ENCODE data around the gene GNPTG.
A peak's percentile ranks its signal among the peaks of the same experiment; 100 is the strongest.

Gene GNPTG

DNA sequence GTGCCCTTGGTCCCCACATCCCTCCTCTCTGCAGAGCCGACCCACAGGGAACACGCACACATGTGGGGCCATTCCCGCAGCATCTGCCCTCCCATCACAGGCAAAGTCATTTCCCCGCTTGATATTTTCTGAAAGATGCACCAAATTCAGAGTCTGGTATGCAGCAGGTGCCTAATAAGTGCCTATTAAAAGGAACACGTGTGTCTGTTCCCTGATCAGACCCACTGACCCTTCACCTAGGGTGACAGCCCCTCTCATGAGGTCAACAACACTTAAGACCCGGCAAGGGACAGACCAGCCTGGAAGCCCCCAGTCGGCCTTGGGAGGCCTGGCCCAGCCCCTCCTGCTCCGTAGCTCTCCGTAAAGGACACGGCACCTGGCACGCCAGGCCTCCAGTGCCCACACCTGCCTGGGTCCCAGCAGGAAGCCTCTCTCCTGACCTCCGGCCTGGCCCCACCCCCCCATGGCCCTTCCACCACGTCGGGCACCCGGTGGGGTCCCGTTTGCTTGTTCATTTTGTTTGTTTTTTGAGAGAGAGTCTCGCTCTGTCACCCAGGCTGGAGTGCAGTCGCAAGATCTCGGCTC is 42.7 kb downstream of the GNPTG start:
- DNase-seq (ENCODE audit: low read depth in 2 of 2), result no peak

DNA sequence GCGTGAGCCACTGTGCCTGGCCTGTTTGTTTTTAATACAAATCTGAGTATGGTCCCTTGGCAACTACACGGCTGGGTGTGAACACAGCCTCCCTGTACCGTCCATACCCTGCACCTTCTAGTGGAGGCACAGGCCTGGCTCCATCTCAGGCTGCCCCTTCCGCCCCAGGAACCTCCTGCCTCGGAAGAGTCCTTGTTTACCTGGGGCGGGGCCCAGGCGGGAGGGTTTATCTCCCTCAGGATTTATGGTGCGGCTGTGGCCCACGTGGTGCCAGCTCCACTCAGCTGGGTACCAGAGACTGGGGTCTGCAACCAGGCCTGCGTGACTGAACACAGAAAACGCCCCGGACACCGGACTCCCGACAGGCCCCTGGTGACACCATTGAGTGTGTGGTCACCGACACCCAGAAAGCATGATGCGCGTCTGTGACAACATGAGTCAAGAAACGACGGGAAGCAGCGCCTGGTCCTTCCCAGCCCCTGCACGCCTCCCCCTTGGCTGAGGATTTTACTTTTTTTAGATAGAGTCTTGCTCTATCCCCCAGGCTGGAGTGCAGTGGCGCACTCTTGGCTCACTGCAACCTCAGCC is 43.8 kb downstream of the GNPTG start:
- no peak for DNase-seq (ENCODE audit: low read depth in 2 of 2)

DNA sequence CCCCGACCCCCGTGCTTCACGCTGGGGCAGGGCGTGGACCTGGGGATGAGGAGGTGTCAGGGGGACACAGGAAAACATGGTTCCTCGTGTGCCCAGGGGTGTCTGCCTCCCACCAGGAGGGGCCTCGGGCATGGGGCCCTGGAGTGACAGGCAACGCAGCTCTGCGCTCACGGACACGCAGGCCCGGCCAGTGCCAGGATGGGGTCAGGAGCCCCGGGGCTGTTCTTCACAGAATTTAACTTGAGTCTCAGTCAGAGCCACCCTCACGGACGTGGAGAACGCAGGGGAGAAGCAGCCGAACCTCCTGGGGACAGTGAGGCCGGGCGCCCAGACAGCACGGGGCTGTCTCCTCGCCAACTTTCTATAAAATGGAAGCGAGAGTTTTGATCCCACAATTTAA is 46.0 kb downstream of the GNPTG start:
- no peak for DNase-seq (ENCODE audit: low read depth in 2 of 2)

- no peak for DNase-seq (ENCODE audit: low read depth in 2 of 2)
Measured at GRCh38 chr16:1398351-1398750, 46.6 kb downstream of the GNPTG start.

GRCh38 chr16:1398826-1399581 is 47.3 kb downstream of the GNPTG start:
- DNase-seq (ENCODE audit: low read depth in 2 of 2), result no peak

GRCh38 chr16:1401061-1401757 is 49.5 kb downstream of the GNPTG start:
- no peak for DNase-seq (ENCODE audit: low read depth in 2 of 2)

- DNase-seq (ENCODE audit: low read depth in 2 of 2), result no peak
Measured at GRCh38 chr16:1401758-1402154, 50.0 kb downstream of the GNPTG start.

- no peak for DNase-seq (ENCODE audit: low read depth in 2 of 2)
Measured at GRCh38 chr16:1403036-1403435, 51.3 kb downstream of the GNPTG start.

- no peak for DNase-seq (ENCODE audit: low read depth in 2 of 2)
Measured at GRCh38 chr16:1403733-1404132, 52.0 kb downstream of the GNPTG start.

- no peak for DNase-seq (ENCODE audit: low read depth in 2 of 2)
Measured at GRCh38 chr16:1407753-1408152, 56.0 kb downstream of the GNPTG start.

- peak; percentile 62 to 68 for DNase-seq (ENCODE audit: low read depth in 2 of 2)
Measured at GRCh38 chr16:1408171-1408837, 56.6 kb downstream of the GNPTG start.

DNA sequence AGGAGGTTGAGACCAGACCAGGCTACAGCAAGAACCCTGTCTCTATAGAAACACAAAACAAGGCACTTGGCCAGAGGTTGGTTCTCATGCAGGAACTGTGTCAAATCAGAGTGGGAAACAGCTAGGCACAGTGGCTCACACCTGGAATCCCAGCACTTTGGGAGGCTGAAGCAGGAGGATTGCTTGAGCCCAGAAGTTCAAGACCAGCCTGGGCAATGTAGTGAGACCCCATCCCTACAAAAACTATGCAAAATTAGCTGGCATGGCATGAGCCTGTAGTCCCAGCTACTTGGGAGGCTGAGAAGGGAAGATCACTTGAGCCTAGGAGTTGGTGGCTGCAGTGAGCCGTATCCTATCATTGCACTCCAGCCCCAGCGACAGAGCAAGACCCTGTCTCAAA is 61.1 kb downstream of the GNPTG start:
- no peak for DNase-seq (ENCODE audit: low read depth in 2 of 2)

Measured in fibroblast of skin of left biceps (primary cell).